NB4 (cell line): Measurements from ENCODE around the gene CLDN11.

ENCODE experiments used
- MAX ChIP-seq: IDR thresholded peaks from 2 replicates; pipeline ENCODE4 v1.6.1; 2011; ENCODE audit warnings: low read depth, low read length
- MYC ChIP-seq: IDR thresholded peaks from 2 replicates; pipeline ENCODE4 v1.6.1; 2011; ENCODE audit warnings: low read depth, low read length
- POLR2A ChIP-seq: IDR thresholded peaks from 2 replicates; pipeline ENCODE4 v1.6.1; 2011; ENCODE audit warnings: mild to moderate bottlenecking; ENCODE audit not compliant: insufficient read length; ENCODE audit errors: extremely low read depth
- TF ChIP-seq, protein P1 (sequence below): IDR thresholded peaks from one replicate; pipeline ENCODE4 v1.5.1; 2012; ENCODE audit warnings: low read depth, low read length

GRCh38 chr3:170469151-170470062, 50.7 kb downstream of the CLDN11 start:
- TF ChIP-seq, protein P1, sequence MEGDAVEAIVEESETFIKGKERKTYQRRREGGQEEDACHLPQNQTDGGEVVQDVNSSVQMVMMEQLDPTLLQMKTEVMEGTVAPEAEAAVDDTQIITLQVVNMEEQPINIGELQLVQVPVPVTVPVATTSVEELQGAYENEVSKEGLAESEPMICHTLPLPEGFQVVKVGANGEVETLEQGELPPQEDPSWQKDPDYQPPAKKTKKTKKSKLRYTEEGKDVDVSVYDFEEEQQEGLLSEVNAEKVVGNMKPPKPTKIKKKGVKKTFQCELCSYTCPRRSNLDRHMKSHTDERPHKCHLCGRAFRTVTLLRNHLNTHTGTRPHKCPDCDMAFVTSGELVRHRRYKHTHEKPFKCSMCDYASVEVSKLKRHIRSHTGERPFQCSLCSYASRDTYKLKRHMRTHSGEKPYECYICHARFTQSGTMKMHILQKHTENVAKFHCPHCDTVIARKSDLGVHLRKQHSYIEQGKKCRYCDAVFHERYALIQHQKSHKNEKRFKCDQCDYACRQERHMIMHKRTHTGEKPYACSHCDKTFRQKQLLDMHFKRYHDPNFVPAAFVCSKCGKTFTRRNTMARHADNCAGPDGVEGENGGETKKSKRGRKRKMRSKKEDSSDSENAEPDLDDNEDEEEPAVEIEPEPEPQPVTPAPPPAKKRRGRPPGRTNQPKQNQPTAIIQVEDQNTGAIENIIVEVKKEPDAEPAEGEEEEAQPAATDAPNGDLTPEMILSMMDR: no peak
- TF ChIP-seq MAX (no peak), POLR2A (no peak), MYC (no peak)
